ENCODE results near the gene NAV2. TPM values are rescaled to one million over a fixed set of nuclear protein-coding genes. Genes with fewer than 3 reads are reported as not detected.

NAV2 gene
- total and polyA plus RNA-seq, 12 donors = 6.9 to 34.7 (median 20.2) TPM

GRCh38 chr11:20015529-20016427, 303.1 kb downstream of the NAV2 start:
- no peak for TF ChIP-seq CTCF (IDR thresholded peaks at IDR 0.05)
- Histone ChIP-seq H3K27me3 (no peaks in the 10 kb centered on the region), H3K4me1 (peaks cover 0 to 51% (median 12%) of the 10 kb centered on the region in 9 donors), H3K9me3 (no peaks in the 10 kb centered on the region), H3K27ac (no peak overlapping the region), H3K36me3 (no peaks in the 10 kb centered on the region), H3K4me3 (peak overlapping the region in 1 of 10 donors; percentile 3)
- ATAC-seq (peak in 3 of 8 donors; percentile 31 to 75 (median 54)), DNase-seq (no peak)
- intact Hi-C loops (cut with DNase I) = no loop called here
- 44 to 58% methylated on average over 14 of the region's 14 CpGs for WGBS, 2 donors

- H3K4me3 ChIP-seq = no peak overlapping the region
- ATAC-seq (no peak), DNase-seq (no peak)
- H3K36me3 ChIP-seq = no peaks in the 10 kb centered on the region
- intact Hi-C loops (cut with DNase I) = no loop called here
- H3K27me3 ChIP-seq = no peaks in the 10 kb centered on the region
- 62 to 65% methylated on average over 3 of the region's 3 CpGs for WGBS, 2 donors
- H3K9me3 ChIP-seq = no peaks in the 10 kb centered on the region
- H3K4me1 ChIP-seq = peaks cover 0 to 51% (median 12%) of the 10 kb centered on the region in 9 donors
- no peak for TF ChIP-seq CTCF (IDR thresholded peaks at IDR 0.05)
- H3K27ac ChIP-seq = no peak overlapping the region
These were observed 303.9 kb downstream of the NAV2 start for GRCh38 chr11:20016526-20016925.

GRCh38 chr11:20017320-20017719, 304.7 kb downstream of the NAV2 start:
- Histone ChIP-seq H3K4me1 (peaks cover 0 to 53% (median 12%) of the 10 kb centered on the region in 9 donors), H3K27me3 (no peaks in the 10 kb centered on the region), H3K4me3 (no peak overlapping the region), H3K36me3 (no peaks in the 10 kb centered on the region), H3K27ac (peak overlapping the region in 5 of 10 donors; percentile 41 to 56 (median 42)), H3K9me3 (no peaks in the 10 kb centered on the region)
- no peak for TF ChIP-seq CTCF (IDR thresholded peaks at IDR 0.05)
- peak in 3 of 8 donors; percentile 6 to 42 (median 38) for ATAC-seq
- DNase-seq = no peak
- intact Hi-C loops (cut with DNase I) = no loop called here
- 54 to 61% methylated on average over 4 of the region's 4 CpGs for WGBS, 2 donors

- no peak overlapping the region for H3K4me3 ChIP-seq
- peak overlapping the region in 1 of 10 donors; percentile 2 for H3K27ac ChIP-seq
- intact Hi-C loops (cut with DNase I) = no loop called here
- TF ChIP-seq CTCF (IDR thresholded peaks at IDR 0.05) = no peak
- WGBS, 2 donors = 52 to 61% methylated on average over 3 of the region's 3 CpGs
- no peak for ATAC-seq
- DNase-seq = no peak
- H3K36me3 ChIP-seq = no peaks in the 10 kb centered on the region
- H3K9me3 ChIP-seq = no peaks in the 10 kb centered on the region
- no peaks in the 10 kb centered on the region for H3K27me3 ChIP-seq
- peaks cover 0 to 62% (median 10%) of the 10 kb centered on the region in 9 donors for H3K4me1 ChIP-seq
These were observed 307.6 kb downstream of the NAV2 start for GRCh38 chr11:20020198-20020597.

Data from heart right ventricle (tissue), 16 donors.